Activated naive CD4-positive, alpha-beta T cell (primary cell): ENCODE data around the gene COL4A4.

Experiments used
- DNase-seq, 4 experiments: peaks; one replicate each; lab custom pipeline; 2025; lab: John Stamatoyannopoulos, UW

Gene COL4A4

GRCh38 chr2:226981791-226982326 lies 182.1 kb downstream of the COL4A4 start:
- DNase-seq, result no peak

- no peak for DNase-seq
Measured at GRCh38 chr2:226979004-226979403, 185.0 kb downstream of the COL4A4 start.

DNA sequence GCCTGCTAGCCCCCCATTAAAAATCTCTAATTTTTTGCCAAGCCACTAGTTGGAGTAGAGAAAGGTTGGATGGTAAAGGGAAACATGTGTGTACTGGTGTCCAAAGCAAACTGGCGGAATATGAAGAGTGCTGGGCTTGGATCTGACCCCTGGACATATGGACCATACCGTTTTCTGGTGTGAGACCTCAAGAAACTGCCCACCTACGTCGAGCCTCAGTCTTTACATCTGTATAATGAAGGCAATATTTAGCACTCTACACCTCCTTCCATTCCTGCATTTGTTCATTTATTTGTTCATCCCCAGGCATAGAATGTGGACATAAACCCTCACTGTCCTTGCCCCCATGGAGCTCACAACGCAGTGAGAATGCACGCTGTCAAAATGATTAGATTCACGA lies 185.7 kb downstream of the COL4A4 start:
- DNase-seq, result no peak

DNA sequence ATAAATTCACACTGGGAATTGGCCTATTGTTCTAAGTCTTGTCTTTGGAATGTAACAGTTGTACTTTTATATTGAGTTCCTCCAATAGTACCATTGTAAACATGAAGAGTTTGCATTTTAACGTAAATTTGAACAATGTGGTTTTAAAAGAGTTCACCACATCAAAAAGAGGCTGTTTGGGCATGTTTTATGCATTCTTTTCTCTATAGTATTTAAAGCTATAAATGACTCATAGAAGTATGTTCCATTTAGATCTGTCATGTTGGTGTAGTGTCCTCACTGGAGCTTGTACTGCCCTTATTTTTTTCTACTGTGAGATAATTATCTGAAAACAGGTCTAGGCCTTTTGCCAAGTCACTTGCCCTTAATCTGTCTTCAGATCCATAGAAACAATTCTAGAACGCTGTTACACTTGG lies 186.2 kb downstream of the COL4A4 start:
- DNase-seq, result no peak

DNA sequence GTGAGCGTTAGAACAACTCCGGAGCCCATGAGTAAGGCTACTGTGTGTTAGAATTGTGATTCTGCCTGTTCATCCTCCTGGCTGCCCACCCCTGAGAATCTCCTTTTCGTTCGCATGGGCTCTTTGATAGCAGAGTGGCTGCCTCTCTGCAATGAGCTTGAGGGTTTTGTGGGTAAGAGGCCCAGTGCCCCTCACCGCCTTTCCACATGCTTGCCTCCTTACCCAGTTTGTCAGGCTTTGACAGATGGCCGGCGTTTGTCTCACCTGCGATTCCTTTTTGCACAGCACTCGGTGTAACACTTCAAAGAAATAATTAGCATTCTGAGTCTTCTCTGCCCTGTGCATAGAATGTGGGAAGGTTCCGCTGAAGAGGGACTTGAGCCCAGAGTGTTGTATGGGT lies 190.2 kb downstream of the COL4A4 start:
- no peak for DNase-seq

DNA sequence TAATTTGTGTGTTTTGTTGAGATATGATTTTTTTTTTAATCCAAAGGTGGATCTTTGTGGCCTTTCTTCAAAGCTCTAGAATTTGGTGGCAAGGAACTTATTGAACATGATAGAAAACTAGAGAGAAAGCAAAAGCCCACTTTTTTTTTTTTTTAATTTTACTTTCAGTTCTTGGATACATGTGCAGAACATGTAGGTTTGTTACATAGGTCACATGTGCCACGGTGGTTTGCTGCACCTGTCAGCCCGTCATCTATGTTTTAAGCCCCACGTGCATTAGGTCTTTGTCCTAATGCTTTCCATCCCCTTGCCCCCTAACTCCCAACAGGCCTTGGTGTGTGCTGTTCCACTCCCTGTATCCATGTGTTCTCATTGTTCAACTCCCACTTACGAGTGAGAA lies 192.2 kb downstream of the COL4A4 start:
- no peak for DNase-seq

- no peak for DNase-seq
Measured at GRCh38 chr2:226971084-226971483, 192.9 kb downstream of the COL4A4 start.

- no peak for DNase-seq
Measured at GRCh38 chr2:226970362-226970761, 193.6 kb downstream of the COL4A4 start.

DNA sequence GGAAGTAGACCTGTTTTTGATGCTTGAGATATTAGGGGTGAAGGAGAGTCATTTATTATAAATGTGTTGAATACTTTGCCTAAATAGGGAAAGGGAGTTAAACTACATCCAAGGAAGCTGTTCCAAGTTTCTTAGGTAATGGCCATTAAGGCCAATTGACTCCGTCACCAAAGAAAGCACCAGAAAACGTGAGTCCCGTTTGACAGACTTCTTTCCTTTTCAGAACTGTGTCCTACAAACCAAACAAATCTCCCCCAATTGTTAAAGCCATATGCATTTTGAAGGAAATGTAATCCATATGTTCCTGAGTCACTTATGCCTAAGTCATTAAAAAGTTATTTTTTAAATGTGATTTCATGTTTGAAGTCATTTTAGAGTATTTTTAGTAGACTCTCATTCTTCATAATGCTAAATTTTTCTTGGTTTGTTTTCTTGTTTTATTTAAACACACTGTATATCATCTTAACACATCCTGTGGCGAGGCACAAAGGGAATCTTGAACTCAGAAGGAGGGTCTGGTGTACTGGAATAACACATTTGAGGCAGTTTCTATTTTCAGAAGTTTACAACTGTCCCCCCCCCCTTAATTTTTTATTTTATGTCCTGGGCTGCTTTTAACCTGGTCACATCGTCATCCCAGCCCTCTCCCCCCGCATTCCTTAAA lies 194.5 kb downstream of the COL4A4 start:
- DNase-seq, result no peak

DNA sequence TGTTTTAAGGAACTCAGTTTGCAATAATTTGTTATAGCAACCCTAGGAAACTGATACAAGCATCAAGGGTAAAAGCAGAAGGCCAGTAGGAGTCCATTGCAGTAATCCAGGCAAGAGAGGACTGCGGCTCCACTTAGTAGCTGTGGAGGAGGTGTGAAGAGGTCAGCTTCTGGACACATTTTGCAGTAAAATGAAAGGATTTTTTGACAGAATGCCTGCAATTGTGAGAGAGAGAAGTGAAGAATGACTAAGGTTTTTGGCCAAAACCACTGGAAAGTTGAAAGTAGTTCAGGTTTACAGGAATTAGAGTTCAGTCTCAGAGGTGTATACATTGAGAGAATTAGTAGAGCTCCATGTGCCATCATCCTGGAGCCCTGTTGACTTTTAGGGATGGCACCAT lies 198.6 kb downstream of the COL4A4 start:
- DNase-seq, result no peak

GRCh38 chr2:226963528-226963927 lies 200.5 kb downstream of the COL4A4 start:
- no peak for DNase-seq

DNA sequence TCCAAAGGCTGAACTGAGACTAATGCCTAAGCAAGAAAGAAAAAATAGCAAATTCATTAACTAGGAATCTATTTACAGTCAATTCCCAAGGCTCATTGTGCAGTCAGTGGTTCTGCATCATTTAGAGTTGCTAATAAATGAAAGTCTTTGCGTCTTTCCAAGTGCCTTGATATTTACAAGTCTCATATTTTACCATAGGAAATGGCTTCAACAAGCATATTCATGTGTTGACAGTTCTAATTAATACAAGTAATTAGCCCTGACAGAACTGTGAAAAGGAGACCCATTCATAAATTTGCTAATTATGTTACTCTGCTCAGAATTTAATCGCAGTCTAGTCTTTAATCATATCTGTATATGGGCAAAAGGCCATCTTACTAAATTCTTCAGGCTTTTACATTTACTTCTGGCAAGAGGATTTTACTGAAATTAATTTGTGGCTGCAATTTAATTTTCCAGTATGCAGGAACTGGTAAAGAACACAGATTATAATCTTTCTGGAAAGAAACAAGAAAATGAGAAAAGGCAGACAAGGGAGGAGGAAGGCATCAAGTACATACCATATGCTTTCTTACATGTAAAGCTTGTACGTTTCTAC lies 201.7 kb downstream of the COL4A4 start:
- no peak for DNase-seq

DNA sequence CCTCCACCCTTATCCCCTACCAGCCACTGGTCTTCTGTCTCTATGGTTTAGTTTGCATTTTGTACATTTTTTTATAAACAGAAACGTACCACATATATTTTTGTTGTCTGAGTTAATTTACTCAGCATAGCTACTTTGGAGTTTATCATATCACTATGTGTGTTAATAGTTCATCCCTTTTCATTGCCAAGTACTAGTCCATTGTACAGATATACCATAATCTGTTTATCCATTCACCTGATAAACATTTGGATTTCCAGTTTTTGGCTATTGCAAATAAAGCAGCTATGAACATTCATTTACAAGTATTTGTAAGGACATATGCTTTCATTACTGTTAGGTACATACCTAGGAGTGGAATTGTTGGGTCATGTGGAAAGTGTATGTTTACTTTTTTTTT lies 204.6 kb downstream of the COL4A4 start:
- no peak for DNase-seq

GRCh38 chr2:226956659-226957058 lies 207.3 kb downstream of the COL4A4 start:
- no peak for DNase-seq

- DNase-seq, result no peak
Measured at GRCh38 chr2:226953826-226954225, 210.2 kb downstream of the COL4A4 start.

DNA sequence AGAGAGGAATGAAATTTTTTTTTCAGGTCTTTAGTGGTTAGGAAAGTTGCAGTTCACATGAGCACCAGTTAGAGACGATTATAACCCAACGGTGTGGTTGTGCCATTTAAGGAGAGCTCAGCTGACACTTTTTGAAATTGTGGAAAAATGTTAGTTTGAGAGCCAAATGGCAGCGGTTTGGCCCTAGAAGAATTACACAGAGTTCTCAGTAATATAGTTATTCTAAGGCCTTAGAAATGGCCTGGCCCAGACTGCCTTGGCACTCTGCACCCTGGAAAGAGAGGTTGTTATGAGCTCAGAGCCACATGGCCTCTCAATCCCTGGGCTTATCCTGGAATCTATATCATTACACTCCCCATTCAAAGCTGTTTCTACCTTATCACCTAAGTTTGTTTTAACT lies 210.8 kb downstream of the COL4A4 start:
- DNase-seq, result no peak
